HepG2 (cell line): ENCODE measurements around the gene FBXO41. TPM values are rescaled to one million over a fixed set of nuclear protein-coding genes. Genes with fewer than 3 reads are reported as not detected.

Experiments used
- ARID4A ChIP-seq: sonication (generic); formaldehyde crosslinking; IDR thresholded peaks from 2 replicates; pipeline ENCODE4 v1.5.0; 2020; ENCODE audit warnings: mild to moderate bottlenecking, missing genetic modification reagents, borderline replicate concordance
- BCL3 ChIP-seq: sonication (generic); formaldehyde crosslinking; IDR thresholded peaks from 2 replicates; pipeline ENCODE4 v1.5.1; 2020; ENCODE audit warnings: mild to moderate bottlenecking, missing genetic modification reagents, moderate library complexity
- BRD4 ChIP-seq: sonication (generic); formaldehyde crosslinking; IDR thresholded peaks from 2 replicates; pipeline ENCODE4 v1.4.0; 2020; ENCODE audit warnings: missing genetic modification reagents
- CENPX ChIP-seq: sonication (generic); formaldehyde crosslinking; IDR thresholded peaks from 2 replicates; pipeline ENCODE4 v1.9.0; 2021; ENCODE audit warnings: mild to moderate bottlenecking, missing genetic modification reagents, moderate library complexity
- FOSL1 ChIP-seq: sonication (generic); formaldehyde crosslinking; IDR thresholded peaks from 2 replicates; pipeline ENCODE4 v1.9.0; 2021; ENCODE audit warnings: missing genetic modification reagents, borderline replicate concordance
- MYPOP ChIP-seq: sonication (generic); formaldehyde crosslinking; IDR thresholded peaks from 2 replicates; pipeline ENCODE4 v1.8.1; 2023; ENCODE audit warnings: mild to moderate bottlenecking, moderate library complexity, missing genetic modification reagents
- ONECUT2 ChIP-seq: sonication (generic); formaldehyde crosslinking; IDR thresholded peaks from 2 replicates; pipeline ENCODE4 v1.4.0; 2020; ENCODE audit warnings: missing genetic modification reagents
- PRMT3 ChIP-seq: sonication (generic); formaldehyde crosslinking; IDR thresholded peaks from 2 replicates; pipeline ENCODE4 v1.8.1; 2022; ENCODE audit warnings: low read depth, mild to moderate bottlenecking, moderate library complexity, missing genetic modification reagents, borderline replicate concordance
- RFXAP ChIP-seq: sonication (generic); formaldehyde crosslinking; IDR thresholded peaks from 2 replicates; pipeline ENCODE4 v1.4.0; 2020; ENCODE audit warnings: missing genetic modification reagents, borderline replicate concordance
- SNRNP70 ChIP-seq: fragments of 200-400 bp; formaldehyde crosslinking; IDR thresholded peaks from 2 replicates; pipeline ENCODE4 v1.6.1; 2017; ENCODE audit warnings: mild to moderate bottlenecking, low read depth, low read length, moderate library complexity
- SOX6 ChIP-seq, 2 experiments: fragments of 450-650 bp in 1 of 2; sonication (generic) in 1 of 2; formaldehyde crosslinking in 1 of 2; IDR thresholded peaks; 2 replicates each; pipeline versions ENCODE4 v1.4.0 to v1.6.1; 2017 to 2020; ENCODE audit warnings: antibody characterized with exemption in 1 of 2, mild to moderate bottlenecking in 1 of 2, missing genetic modification reagents in 1 of 2
- TAF15 ChIP-seq: fragments of 200-400 bp; formaldehyde crosslinking; IDR thresholded peaks from one replicate; pipeline ENCODE4 v1.6.1; 2018; ENCODE audit warnings: mild to moderate bottlenecking, low read depth, low read length; ENCODE audit not compliant: poor library complexity, severe bottlenecking
- ZBTB2 ChIP-seq: sonication (generic); formaldehyde crosslinking; IDR thresholded peaks from 2 replicates; pipeline ENCODE4 v1.8.0; 2022; ENCODE audit warnings: low read depth, missing genetic modification reagents
- ZNF263 ChIP-seq: sonication (generic); formaldehyde crosslinking; IDR thresholded peaks from 2 replicates; pipeline ENCODE4 v1.4.0; 2020; ENCODE audit warnings: missing genetic modification reagents
- ZNF430 ChIP-seq: sonication (generic); formaldehyde crosslinking; IDR thresholded peaks from 2 replicates; pipeline ENCODE4 v1.9.0; 2021; ENCODE audit warnings: mild to moderate bottlenecking, missing genetic modification reagents
- ZNF431 ChIP-seq: sonication (generic); formaldehyde crosslinking; IDR thresholded peaks from 2 replicates; pipeline ENCODE4 v1.9.0; 2022; ENCODE audit warnings: missing genetic modification reagents, low read depth, mild to moderate bottlenecking, borderline replicate concordance
- ZNF550 ChIP-seq: sonication (generic); formaldehyde crosslinking; IDR thresholded peaks from 2 replicates; pipeline ENCODE4 v1.4.0; 2020; ENCODE audit warnings: mild to moderate bottlenecking, missing genetic modification reagents, borderline replicate concordance
- ZNF614 ChIP-seq: IDR thresholded peaks from 2 replicates; pipeline ENCODE4 v1.6.1; 2018; ENCODE audit warnings: missing biosample characterization, missing genetic modification reagents, inconsistent platforms, borderline replicate concordance
- ZNF713 ChIP-seq: sonication (generic); formaldehyde crosslinking; IDR thresholded peaks from 2 replicates; pipeline ENCODE4 v1.4.0; 2020; ENCODE audit warnings: mild to moderate bottlenecking, missing genetic modification reagents
- ZNF746 ChIP-seq: sonication (generic); formaldehyde crosslinking; IDR thresholded peaks from 2 replicates; pipeline ENCODE4 v1.8.0; 2022; ENCODE audit warnings: mild to moderate bottlenecking, missing genetic modification reagents
- polyA plus RNA-seq, 8 experiments: library from polyadenylated mRNA; depleted of rRNA in 3 of 8; stranded (reverse) in 7 of 8; unstranded in 1 of 8; fragments of >200 nt; fragmentation: Illumina TruSeq in 4 of 8; extraction: Trizol in 4 of 8; gene quantifications; 2 replicates each; pipeline versions ENCODE4 v1.2.1 to v1.2.3, GENCODE V29; 2011 to 2016; ENCODE audit warnings: low read depth in 4 of 8, missing spikeins in 1 of 8, mixed read lengths in 1 of 8; ENCODE audit not compliant: insufficient read depth in 1 of 8
- total RNA-seq, 5 experiments: library from RNA; depleted of rRNA; stranded (reverse); fragments of >200 nt; fragmentation: Illumina TruSeq; extraction: Trizol; gene quantifications; 2 replicates each; pipeline ENCODE4 v1.2.3, GENCODE V29; 2016; ENCODE audit warnings: low read depth in 1 of 5

Gene FBXO41
- total and polyA plus RNA-seq, 2 of the 13 experiments (the other 11 are each of a cell fraction or from before 2014, with no cell fraction given) = 4.2 to 10.3 TPM

GRCh38 chr2:73284296-73285158 lies at the start of gene FBXO41 (continued):
- TF ChIP-seq ZNF550 (no peak), ARID4A (no peak; the same call in 1 of the 2 replicates), ZNF431 (CRISPR knock-in tag) (no peak), ONECUT2 (CRISPR knock-in tag) (no peak), ZNF263 (peak; percentile 98), BRD4 (0 out of 2 replicates have a peak, but pooled peaks have one; percentile 54), ZNF713 (CRISPR knock-in tag) (0 out of 2 replicates have a peak, but pooled peaks have one; percentile 44), ZNF746 (CRISPR knock-in tag) (0 out of 2 replicates have a peak, but pooled peaks have one; percentile 21), PRMT3 (no peak), ZBTB2 (CRISPR knock-in tag) (peak; percentile 27; the same call in 1 of the 2 replicates), TAF15 (peak; percentile 22), ZNF614 (0 out of 2 replicates have a peak, but pooled peaks have one; percentile 2), SOX6 (IDR thresholded peaks at IDR 0.05) (no peak), SOX6 (CRISPR knock-in tag; IDR thresholded peaks at IDR 0.05) (peak; percentile 49), CENPX (CRISPR knock-in tag) (no peak), FOSL1 (no peak), MYPOP (CRISPR knock-in tag) (peak; percentile 55; the same call in 1 of the 2 replicates), BCL3 (CRISPR knock-in tag) (peak; percentile 19; the same call in 1 of the 2 replicates), ZNF430 (CRISPR knock-in tag) (peak; percentile 84; the same call in 1 of the 2 replicates), RFXAP (CRISPR knock-in tag) (peak; percentile 6; the same call in 1 of the 2 replicates), SNRNP70 (no peak)
